Loucy (cell line): ENCODE results near the gene PHOX2B.

Experiments used
- H2AFZ ChIP-seq: fragments of 200-600 bp; sonication (generic); 2 replicates; pipeline ENCODE4 v1.6.0; 2016; ENCODE audit warnings: antibody characterized with exemption, mild to moderate bottlenecking, low read length, moderate library complexity
- H3F3A ChIP-seq: fragments of 200-600 bp; 2 replicates; pipeline ENCODE4 v1.6.0; 2016; ENCODE audit warnings: antibody characterized with exemption, low read depth, mild to moderate bottlenecking
- H3K27me3 ChIP-seq: fragments of 200-600 bp; sonication (generic); 2 replicates; pipeline ENCODE4 v1.6.1; 2014; ENCODE audit warnings: low read length, mild to moderate bottlenecking; ENCODE audit not compliant: insufficient read depth, poor library complexity, severe bottlenecking
- H3K36me3 ChIP-seq: fragments of 200-600 bp; sonication (generic); 2 replicates; pipeline ENCODE4 v1.6.1; 2016; ENCODE audit warnings: low read length; ENCODE audit not compliant: insufficient read depth
- H3K4me1 ChIP-seq: fragments of 200-600 bp; sonication (generic); 2 replicates; pipeline ENCODE4 v1.5.1; 2014; ENCODE audit warnings: low read length, mild to moderate bottlenecking; ENCODE audit not compliant: insufficient read depth, poor library complexity, severe bottlenecking
- H3K4me2 ChIP-seq: fragments of 200-600 bp; sonication (generic); 2 replicates; pipeline ENCODE4 v1.6.0; 2014; ENCODE audit warnings: antibody characterized with exemption, low read length, low read depth, mild to moderate bottlenecking; ENCODE audit not compliant: poor library complexity, severe bottlenecking
- H3K4me3 ChIP-seq: fragments of 200-600 bp; sonication (generic); 2 replicates; pipeline ENCODE4 v1.5.1; 2014; ENCODE audit warnings: low read length, mild to moderate bottlenecking, mixed read lengths; ENCODE audit not compliant: poor library complexity, severe bottlenecking
- H3K79me2 ChIP-seq: fragments of 200-600 bp; sonication (generic); 2 replicates; pipeline ENCODE4 v1.6.1; 2014; ENCODE audit warnings: low read length; ENCODE audit not compliant: insufficient read depth
- H3K9ac ChIP-seq: fragments of 200-600 bp; sonication (generic); 2 replicates; pipeline ENCODE4 v1.6.0; 2014; ENCODE audit warnings: mild to moderate bottlenecking, low read depth, low read length, moderate library complexity; ENCODE audit not compliant: poor library complexity, severe bottlenecking
- H3K9me2 ChIP-seq: fragments of 200-600 bp; sonication (generic); replicated peaks from 2 replicates; pipeline ENCODE4 v1.6.1; 2016; ENCODE audit warnings: low read depth, low read length, mixed read lengths
- H3K9me3 ChIP-seq: fragments of 200-600 bp; sonication (generic); 2 replicates; pipeline ENCODE4 v1.6.1; 2014; ENCODE audit warnings: mild to moderate bottlenecking, antibody characterized with exemption, low read length, low read depth; ENCODE audit not compliant: insufficient read depth
- H4K20me1 ChIP-seq: fragments of 200-600 bp; sonication (generic); 2 replicates; pipeline ENCODE4 v1.6.0; 2014; ENCODE audit warnings: antibody characterized with exemption, low read length, mild to moderate bottlenecking; ENCODE audit not compliant: insufficient read depth, poor library complexity, severe bottlenecking
- EZH2phosphoT487 ChIP-seq: fragments of 200-600 bp; IDR thresholded peaks from 2 replicates; pipeline ENCODE4 v1.6.1; 2018; ENCODE audit warnings: antibody characterized with exemption, mild to moderate bottlenecking, moderate library complexity, borderline replicate concordance
- TF ChIP-seq, protein P1 (sequence below): fragments of 200-600 bp; sonication (generic); conservative IDR thresholded peaks from 2 replicates; pipeline ENCODE4 v1.5.1; 2014; ENCODE audit warnings: mild to moderate bottlenecking, antibody characterized with exemption, low read length

PHOX2B gene

GRCh38 chr4:41776466-41776865 lies 27.9 kb upstream of the PHOX2B start:
- Histone ChIP-seq H3K27me3 (no peaks in the 10 kb centered on the region), H3K9ac (no peak overlapping the region), H3K36me3 (no peaks in the 10 kb centered on the region), H4K20me1 (no peaks in the 10 kb centered on the region), H3K9me3 (no peaks in the 10 kb centered on the region), H3K9me2 (no peaks in the 10 kb centered on the region), H3K4me2 (no peak overlapping the region), H3K4me3 (no peak overlapping the region), H3K79me2 (no peaks in the 10 kb centered on the region), H2AFZ (no peak overlapping the region), H3F3A (no peaks in the 10 kb centered on the region), H3K4me1 (no peaks in the 10 kb centered on the region)
- TF ChIP-seq, protein P1, sequence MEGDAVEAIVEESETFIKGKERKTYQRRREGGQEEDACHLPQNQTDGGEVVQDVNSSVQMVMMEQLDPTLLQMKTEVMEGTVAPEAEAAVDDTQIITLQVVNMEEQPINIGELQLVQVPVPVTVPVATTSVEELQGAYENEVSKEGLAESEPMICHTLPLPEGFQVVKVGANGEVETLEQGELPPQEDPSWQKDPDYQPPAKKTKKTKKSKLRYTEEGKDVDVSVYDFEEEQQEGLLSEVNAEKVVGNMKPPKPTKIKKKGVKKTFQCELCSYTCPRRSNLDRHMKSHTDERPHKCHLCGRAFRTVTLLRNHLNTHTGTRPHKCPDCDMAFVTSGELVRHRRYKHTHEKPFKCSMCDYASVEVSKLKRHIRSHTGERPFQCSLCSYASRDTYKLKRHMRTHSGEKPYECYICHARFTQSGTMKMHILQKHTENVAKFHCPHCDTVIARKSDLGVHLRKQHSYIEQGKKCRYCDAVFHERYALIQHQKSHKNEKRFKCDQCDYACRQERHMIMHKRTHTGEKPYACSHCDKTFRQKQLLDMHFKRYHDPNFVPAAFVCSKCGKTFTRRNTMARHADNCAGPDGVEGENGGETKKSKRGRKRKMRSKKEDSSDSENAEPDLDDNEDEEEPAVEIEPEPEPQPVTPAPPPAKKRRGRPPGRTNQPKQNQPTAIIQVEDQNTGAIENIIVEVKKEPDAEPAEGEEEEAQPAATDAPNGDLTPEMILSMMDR = no peak
- no peak for TF ChIP-seq EZH2phosphoT487

- no peaks in the 10 kb centered on the region for H3F3A ChIP-seq
- no peaks in the 10 kb centered on the region for H3K9me2 ChIP-seq
- H3K9me3 ChIP-seq = no peaks in the 10 kb centered on the region
- H4K20me1 ChIP-seq = no peaks in the 10 kb centered on the region
- H3K4me3 ChIP-seq = no peak overlapping the region
- H3K4me2 ChIP-seq = no peak overlapping the region
- no peaks in the 10 kb centered on the region for H3K79me2 ChIP-seq
- no peaks in the 10 kb centered on the region for H3K36me3 ChIP-seq
- H3K9ac ChIP-seq = no peak overlapping the region
- no peak for TF ChIP-seq EZH2phosphoT487
- TF ChIP-seq, protein P1 = no peak
- H2AFZ ChIP-seq = no peak overlapping the region
- H3K27me3 ChIP-seq = no peaks in the 10 kb centered on the region
- no peaks in the 10 kb centered on the region for H3K4me1 ChIP-seq
These were observed 15.2 kb upstream of the PHOX2B start for GRCh38 chr4:41763729-41764128.

DNA sequence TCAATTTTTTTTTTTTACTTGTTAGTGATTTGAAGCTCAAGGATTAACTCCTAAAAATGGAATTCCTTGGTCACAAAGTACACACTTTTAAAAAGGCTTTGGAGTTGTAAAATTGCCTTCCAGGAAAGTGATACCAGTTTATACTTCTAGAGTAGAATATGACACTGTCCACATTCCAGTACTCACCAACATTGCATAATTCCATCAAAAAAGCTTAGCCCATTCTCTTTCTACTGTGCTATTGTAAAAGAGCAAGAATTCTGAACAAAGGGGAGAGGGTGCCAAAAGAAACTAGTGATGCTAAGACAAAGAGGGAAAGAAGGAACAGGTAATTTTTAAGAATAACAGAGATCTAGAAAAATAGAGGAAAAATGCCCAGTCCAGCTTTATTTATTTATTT lies 10.4 kb upstream of the PHOX2B start:
- no peak overlapping the region for H3K9ac ChIP-seq
- no peaks in the 10 kb centered on the region for H3K79me2 ChIP-seq
- no peaks in the 10 kb centered on the region for H3K9me3 ChIP-seq
- no peaks in the 10 kb centered on the region for H3F3A ChIP-seq
- no peak for TF ChIP-seq EZH2phosphoT487
- TF ChIP-seq, protein P1 = no peak
- H3K4me3 ChIP-seq = no peak overlapping the region
- no peaks in the 10 kb centered on the region for H3K9me2 ChIP-seq
- no peaks in the 10 kb centered on the region for H3K27me3 ChIP-seq
- H3K4me2 ChIP-seq = no peak overlapping the region
- no peaks in the 10 kb centered on the region for H3K36me3 ChIP-seq
- no peaks in the 10 kb centered on the region for H3K4me1 ChIP-seq
- no peaks in the 10 kb centered on the region for H4K20me1 ChIP-seq
- H2AFZ ChIP-seq = no peak overlapping the region
